Pancreas (tissue), 10 donors: ENCODE results near the gene RBM11. TPM values are rescaled to one million over a fixed set of nuclear protein-coding genes. Genes with fewer than 3 reads are reported as not detected.

Source experiments
- ATAC-seq, 4 donors: fragments of 200-7000 bp; cut with Tn5 transposase; one replicate each; pipeline versions ENCODE4 v1.8.0 to v1.9.1; 2020; ENCODE audit warnings: mild to moderate bottlenecking in 4 of 4, moderate library complexity in 4 of 4
- DNase-seq, 6 donors: peaks; one replicate each; pipeline ENCODE4 v3.0.0-alpha.2; 2020
- FAIRE-seq: peaks from 2 replicates; lab custom pipeline; 2012; peaks lifted over from hg19 to GRCh38; lab: Jason Lieb, UNC
- H3K27ac ChIP-seq, 4 donors: fragments of 200-600 bp; sonication (generic); 1 replicate in 3 of 4; 2 replicates in 1 of 4; pipeline versions ENCODE4 v1.5.0 to v1.8.0; 2020
- H3K27me3 ChIP-seq, 4 donors: fragments of 200-600 bp; one replicate each; pipeline ENCODE4 v1.8.0; 2021
- H3K36me3 ChIP-seq, 3 donors: fragments of 200-600 bp; sonication (generic) in 1 of 3; one replicate each; pipeline versions ENCODE4 v1.5.0 to v1.8.0; 2020 to 2021
- H3K4me1 ChIP-seq, 3 donors: fragments of 200-600 bp; one replicate each; pipeline ENCODE4 v1.8.0; 2021
- H3K4me3 ChIP-seq, 4 donors: fragments of 200-600 bp; sonication (generic) in 2 of 4; one replicate each; pipeline versions ENCODE4 v1.5.0 to v1.8.0; 2020 to 2021
- H3K9me3 ChIP-seq, 4 donors: fragments of 200-600 bp; one replicate each; pipeline ENCODE4 v1.8.0; 2021
- CTCF ChIP-seq, 4 donors: fragments of 200-600 bp; sonication (generic) in 3 of 4; IDR thresholded peaks; one replicate each; pipeline versions ENCODE4 v1.5.0 to v1.8.0; 2021; ENCODE audit warnings: antibody characterized with exemption in 4 of 4
- WGBS, 2 donors: extraction: QIAGEN DNeasy Blood & Tissue Kit; methylation state at CpG; one replicate each; pipeline ENCODE4 v1.1.7; 2013; 5-methylcytosine and 5-hydroxymethylcytosine counted together
- intact Hi-C, 3 donors: fragments of 100-400 bp; cut with DNase I; formaldehyde crosslinking; loops; one replicate each; pipeline versions ENCODE4 v1.11.1 to v1.14.2; 2022
- polyA plus RNA-seq, 2 donors: library from polyadenylated mRNA; stranded (reverse); fragments of 200-250 nt; gene quantifications; one replicate each; pipeline ENCODE4 v1.2.3, GENCODE V29; 2013
- total RNA-seq, 6 donors: library from RNA; stranded (reverse); fragmentation: NEBNext Ultra II Directional in 4 of 6; extraction: Animal tissue kit (Norgen Biotek cat#: 25700) in 4 of 6; gene quantifications; one replicate each; pipeline versions ENCODE4 v1.2.1 to v1.2.4, GENCODE V29; 2021 to 2023
- donor health status: healthy with polysubstance abuse.
- donor health status: DM: no; HTN: no; CAD: no; lungs with moderate emphysema.
- donor health status: DM: no; HTN: no; CAD: no.
- donor health status: control.
- donor health status: control.
- donor health status: Bipolar disorder and iron deficiency.
- donor health status: DM: yes; HTN: yes; CAD: no.
- donor health status: DM: no; HTN: no; CAD: no.
- donor health status: DM: no; HTN: no; CAD: no.
- donor health status: DM: yes; HTN: yes; CAD: no.

The RBM11 gene
- total and polyA plus RNA-seq, 8 donors: 0.28 to 4.3 (median 0.59) TPM

- DNase-seq (no peak), FAIRE-seq (no peak)
- intact Hi-C loops: no loop called here
Measured at GRCh38 chr21:14223365-14223764, 7.4 kb downstream of the RBM11 start.

DNA sequence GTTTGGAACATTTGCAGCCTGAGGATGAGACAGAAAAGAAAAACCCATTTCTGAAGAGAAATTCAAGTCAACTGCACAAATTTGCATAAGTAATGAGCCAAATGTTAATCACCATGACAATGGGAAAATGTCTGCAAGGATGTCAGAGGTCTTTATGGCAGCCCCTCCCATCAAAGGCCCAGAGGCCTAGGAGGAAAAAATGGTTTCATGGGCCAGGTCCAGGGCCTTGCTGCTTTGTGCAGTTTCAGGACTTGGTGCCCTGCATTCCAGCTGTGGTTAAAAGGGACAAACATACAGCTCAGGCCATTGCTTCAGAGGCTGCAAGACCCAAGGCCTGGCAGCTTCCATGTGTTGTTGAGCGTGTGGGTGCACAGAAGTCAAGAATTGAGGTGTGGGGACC lies 13.4 kb downstream of the RBM11 start:
- DNase-seq: no peak
- H3K27ac ChIP-seq: no peak overlapping the region
- TF ChIP-seq CTCF (IDR thresholded peaks at IDR 0.05): no peak
- intact Hi-C loops: no loop called here
- WGBS, 2 donors: 48 to 64% methylated on average over 1 of the region's 1 CpG
- ATAC-seq: no peak
- no peak for FAIRE-seq
- H3K36me3 ChIP-seq: no peaks in the 10 kb centered on the region
- H3K4me1 ChIP-seq: no peaks in the 10 kb centered on the region
- H3K9me3 ChIP-seq: no peaks in the 10 kb centered on the region
- H3K27me3 ChIP-seq: no peaks in the 10 kb centered on the region
- H3K4me3 ChIP-seq: no peak overlapping the region

More at GRCh38 chr21:14223365-14223764, 7.4 kb downstream of the RBM11 start:
- Histone ChIP-seq H3K27me3 (no peaks in the 10 kb centered on the region), H3K27ac (no peak overlapping the region), H3K36me3 (no peaks in the 10 kb centered on the region), H3K4me3 (no peak overlapping the region), H3K4me1 (no peaks in the 10 kb centered on the region), H3K9me3 (no peaks in the 10 kb centered on the region)
- ATAC-seq: no peak
- TF ChIP-seq CTCF (IDR thresholded peaks at IDR 0.05): no peak
- 97% methylated on average over 1 of the region's 1 CpG for WGBS, 2 donors

DNA sequence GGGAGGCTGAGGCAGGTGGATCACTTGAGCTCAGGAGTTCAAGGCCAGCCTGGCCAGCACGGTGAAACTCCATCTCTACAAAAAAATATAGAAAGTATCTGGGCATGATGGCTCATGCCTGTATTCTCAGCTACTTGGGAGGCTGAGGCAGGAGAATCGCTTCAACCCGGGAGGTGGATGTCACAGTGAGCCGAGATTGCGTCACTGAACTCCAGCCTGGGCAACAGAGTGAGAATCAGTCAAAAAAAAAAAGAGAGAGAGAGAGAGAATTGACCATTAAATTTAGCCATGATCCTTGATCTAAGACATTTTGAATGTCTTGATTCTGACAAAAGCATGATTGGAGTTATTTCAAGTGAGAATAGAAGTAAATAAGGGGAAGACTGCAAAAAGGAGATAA lies 19.1 kb downstream of the RBM11 start:
- no peak overlapping the region for H3K27ac ChIP-seq
- H3K4me1 ChIP-seq: no peaks in the 10 kb centered on the region
- no peaks in the 10 kb centered on the region for H3K36me3 ChIP-seq
- peaks cover 0 to 3% (median 0%) of the 10 kb centered on the region in 4 donors for H3K27me3 ChIP-seq
- intact Hi-C loops: no loop called here
- DNase-seq (no peak), FAIRE-seq (no peak), ATAC-seq (no peak)
- 64 to 76% methylated on average over 5 of the region's 5 CpGs for WGBS, 2 donors
- no peaks in the 10 kb centered on the region for H3K9me3 ChIP-seq
- no peak overlapping the region for H3K4me3 ChIP-seq
- TF ChIP-seq CTCF (IDR thresholded peaks at IDR 0.05): no peak

DNA sequence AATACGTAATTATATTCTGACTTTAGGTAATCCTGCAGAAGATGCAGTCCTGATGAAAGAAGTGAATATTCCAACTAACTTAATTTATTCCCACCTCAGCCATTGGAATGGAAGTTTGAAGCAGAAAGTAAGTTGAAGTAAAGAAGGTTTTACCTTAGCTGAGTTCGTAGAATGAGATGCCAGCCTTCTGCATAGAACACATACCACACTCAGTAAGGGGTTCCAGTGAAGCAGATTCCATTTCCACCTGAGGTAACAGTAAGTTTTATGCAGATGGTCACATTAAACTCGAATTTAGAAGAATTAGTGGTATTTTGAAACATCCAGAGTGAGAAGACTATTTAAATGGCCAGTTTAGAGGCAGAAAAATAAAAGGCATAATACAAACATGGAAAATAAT lies 20.2 kb downstream of the RBM11 start:
- 42 to 45% methylated on average over 3 of the region's 3 CpGs for WGBS, 2 donors
- Histone ChIP-seq H3K4me1 (no peaks in the 10 kb centered on the region), H3K27me3 (peaks cover 0 to 3% (median 0%) of the 10 kb centered on the region in 4 donors), H3K9me3 (no peaks in the 10 kb centered on the region), H3K4me3 (no peak overlapping the region), H3K36me3 (no peaks in the 10 kb centered on the region), H3K27ac (no peak overlapping the region)
- intact Hi-C loops: no loop called here
- DNase-seq: no peak
- FAIRE-seq: no peak
- ATAC-seq: no peak
- no peak for TF ChIP-seq CTCF (IDR thresholded peaks at IDR 0.05)

DNA sequence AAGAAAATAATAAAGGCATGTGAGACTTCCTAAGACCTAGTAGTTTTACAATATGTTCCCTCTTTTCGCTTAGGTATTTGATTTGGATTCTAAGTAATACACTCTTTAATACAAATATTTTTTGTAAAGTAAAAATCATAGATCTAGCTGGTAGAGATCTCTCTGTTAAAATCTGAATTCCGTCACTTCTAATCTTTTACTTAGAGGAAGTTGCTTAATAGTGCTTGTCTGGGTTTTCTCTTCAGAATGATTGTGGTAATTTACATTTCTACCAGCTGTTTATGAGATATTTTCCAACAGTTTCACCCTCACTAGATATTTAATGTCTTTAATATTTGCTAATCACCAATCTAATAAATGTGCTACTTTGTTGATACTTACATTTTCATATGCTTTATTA lies 23.3 kb downstream of the RBM11 start:
- no peaks in the 10 kb centered on the region for H3K36me3 ChIP-seq
- TF ChIP-seq CTCF (IDR thresholded peaks at IDR 0.05): no peak
- WGBS, 2 donors: 79 to 94% methylated on average over 2 of the region's 2 CpGs
- H3K9me3 ChIP-seq: no peaks in the 10 kb centered on the region
- H3K27me3 ChIP-seq: peaks cover 0 to 3% (median 0%) of the 10 kb centered on the region in 4 donors
- intact Hi-C loops: no loop called here
- H3K4me1 ChIP-seq: no peaks in the 10 kb centered on the region
- H3K4me3 ChIP-seq: no peak overlapping the region
- DNase-seq (no peak), ATAC-seq (no peak), FAIRE-seq (no peak)
- no peak overlapping the region for H3K27ac ChIP-seq
